HG03571 (cell line): ENCODE data around the gene TECPR2.

Source experiments
- ATAC-seq: cut with Tn5 transposase; IDR thresholded peaks from one replicate; pipeline ENCODE4 v1.9.1; 2021; ENCODE audit not compliant: unreplicated experiment

Gene TECPR2

DNA sequence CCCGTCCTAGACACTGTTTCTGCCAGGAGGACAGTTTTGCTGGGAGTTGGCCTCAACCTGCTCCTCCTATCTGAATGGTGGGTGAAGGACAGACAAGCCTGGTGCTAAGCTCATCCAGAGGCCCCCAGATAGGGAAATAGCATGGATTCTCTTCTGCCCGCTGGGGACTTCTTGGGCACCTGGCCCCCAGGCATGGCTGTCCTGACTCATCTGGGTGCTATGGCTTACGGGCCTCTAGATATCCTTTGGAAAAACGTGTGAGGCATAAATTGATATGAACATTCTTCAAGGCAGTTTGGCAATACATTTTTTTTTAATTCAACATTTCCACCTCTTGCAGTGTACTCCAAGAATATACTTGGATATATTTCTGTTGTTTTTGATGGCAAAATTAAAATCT, 8.6 kb downstream of the TECPR2 start:
- no peak for ATAC-seq

- no peak for ATAC-seq
Observed at GRCh38 chr14:102373110-102373509, 10.4 kb downstream of the TECPR2 start.

DNA sequence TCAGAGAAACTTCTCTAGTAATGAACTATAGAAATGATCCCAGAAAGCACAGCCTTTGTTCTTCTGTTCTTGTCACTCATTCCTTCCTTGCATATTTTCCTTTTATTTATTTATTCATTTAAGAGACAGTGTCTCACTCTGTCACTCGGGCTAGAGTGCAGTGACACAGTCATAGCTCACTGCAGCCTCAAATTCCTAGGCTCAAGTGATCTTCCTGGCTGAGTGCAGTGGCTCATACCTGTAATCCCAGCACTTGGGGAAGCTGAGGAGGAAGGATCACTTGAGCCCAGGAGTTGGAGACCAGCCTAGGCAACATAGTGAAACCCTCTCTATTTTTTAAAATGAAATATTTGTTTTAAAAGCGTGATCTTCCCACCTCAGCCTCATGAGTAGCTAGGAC, 11.5 kb downstream of the TECPR2 start:
- no peak for ATAC-seq

GRCh38 chr14:102375119-102375518, 12.4 kb downstream of the TECPR2 start:
- no peak for ATAC-seq

DNA sequence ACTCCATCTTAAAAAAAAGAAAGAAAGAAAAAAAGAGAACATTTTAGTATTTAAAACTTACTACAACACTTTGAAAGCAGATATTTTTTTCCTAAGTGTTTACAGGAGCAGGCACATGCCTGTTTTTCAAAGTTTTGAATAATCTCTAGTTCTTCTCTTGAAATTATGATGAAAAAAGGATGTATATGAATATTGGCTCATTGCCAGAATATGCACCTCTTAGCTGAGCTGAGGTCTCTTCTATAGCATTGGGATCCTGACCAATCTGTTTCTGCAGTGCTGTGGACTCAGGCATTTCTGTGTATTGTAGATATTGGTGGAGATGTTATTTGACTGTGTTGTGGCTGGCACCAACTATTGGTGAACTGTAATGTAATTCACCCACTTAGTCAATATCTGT, 15.0 kb downstream of the TECPR2 start:
- ATAC-seq = no peak

GRCh38 chr14:102378830-102379229, 16.1 kb downstream of the TECPR2 start:
- ATAC-seq = no peak

- ATAC-seq = no peak
Observed at GRCh38 chr14:102387086-102387485, 24.3 kb downstream of the TECPR2 start.

DNA sequence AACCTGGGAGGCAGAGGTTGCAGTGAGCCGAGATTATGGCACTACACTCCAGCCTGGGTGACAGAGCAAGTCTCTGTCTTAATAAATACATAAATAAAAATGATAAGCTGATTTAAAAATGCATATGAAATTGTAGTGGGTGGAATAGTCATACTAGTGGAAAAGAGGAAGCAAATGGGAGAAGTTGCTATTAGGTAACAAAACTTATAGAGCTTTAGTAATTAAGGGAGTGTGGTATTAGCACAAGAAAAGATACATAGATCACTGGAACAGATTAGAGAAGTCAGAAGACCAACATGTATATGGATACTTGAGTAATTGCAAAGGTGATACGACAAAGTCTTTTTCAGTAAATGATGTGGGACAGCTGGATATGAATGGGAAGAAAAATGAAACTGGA, 26.5 kb downstream of the TECPR2 start:
- no peak for ATAC-seq

GRCh38 chr14:102390064-102390855, 27.5 kb downstream of the TECPR2 start:
- no peak for ATAC-seq

DNA sequence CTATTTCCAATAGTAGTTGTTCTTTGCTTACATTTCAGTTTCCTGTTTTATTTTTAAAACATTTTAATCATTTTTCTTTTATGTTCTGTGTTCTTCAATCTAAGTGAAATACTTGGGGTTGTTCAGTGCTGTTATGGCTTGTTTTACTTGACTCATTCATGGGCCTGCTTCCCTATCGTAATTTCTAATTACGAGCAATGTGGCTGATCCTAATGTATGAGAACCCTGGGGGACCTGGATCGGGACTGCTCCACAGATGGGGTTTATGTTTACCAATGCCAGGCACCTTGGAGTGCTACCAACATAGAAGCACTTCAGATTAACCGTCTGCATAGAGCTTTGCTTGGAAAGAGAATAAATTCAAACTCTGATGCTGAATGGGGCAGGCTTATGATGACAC, 29.8 kb downstream of the TECPR2 start:
- no peak for ATAC-seq

GRCh38 chr14:102394717-102395375, 32.1 kb downstream of the TECPR2 start:
- ATAC-seq = no peak

- no peak for ATAC-seq
Observed at GRCh38 chr14:102396521-102396920, 33.8 kb downstream of the TECPR2 start.

DNA sequence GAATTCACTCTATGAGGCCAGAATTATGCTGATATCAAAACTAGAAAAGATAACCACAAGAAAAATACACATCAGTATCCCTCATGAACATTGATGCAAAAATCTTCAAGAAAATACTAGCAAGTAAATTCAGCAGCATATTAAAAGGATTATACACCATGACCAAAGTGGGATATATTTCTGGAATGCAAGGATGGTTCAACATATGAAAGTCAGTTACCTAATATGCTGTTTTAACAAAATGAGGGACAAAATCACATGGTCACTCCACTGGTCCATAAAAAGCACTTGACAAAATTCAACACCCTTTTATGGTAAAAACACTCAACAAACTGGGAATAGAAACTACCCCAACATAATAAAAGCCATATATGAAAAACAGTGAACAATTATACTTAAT, 40.3 kb downstream of the TECPR2 start:
- no peak for ATAC-seq

DNA sequence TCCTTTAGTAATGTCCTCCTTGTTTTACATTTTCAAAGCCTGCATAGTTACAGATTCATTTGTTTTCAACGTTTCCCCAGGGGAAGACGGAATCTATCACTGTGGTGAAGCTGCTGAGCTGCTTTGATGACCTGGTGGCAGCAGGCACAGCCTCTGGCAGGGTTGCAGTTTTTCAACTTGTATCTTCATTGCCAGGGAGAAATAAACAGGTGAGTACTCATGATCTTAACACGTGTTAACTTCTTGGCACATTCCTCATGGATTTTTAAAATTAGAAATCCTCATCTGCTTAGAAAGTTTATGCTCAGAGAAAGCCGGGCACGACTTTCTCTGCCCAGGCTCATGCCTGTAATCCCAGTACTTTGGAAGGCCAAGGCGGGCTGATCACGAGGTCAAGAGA, 44.5 kb downstream of the TECPR2 start:
- ATAC-seq = no peak

- ATAC-seq = no peak
Observed at GRCh38 chr14:102408724-102409123, 46.0 kb downstream of the TECPR2 start.

DNA sequence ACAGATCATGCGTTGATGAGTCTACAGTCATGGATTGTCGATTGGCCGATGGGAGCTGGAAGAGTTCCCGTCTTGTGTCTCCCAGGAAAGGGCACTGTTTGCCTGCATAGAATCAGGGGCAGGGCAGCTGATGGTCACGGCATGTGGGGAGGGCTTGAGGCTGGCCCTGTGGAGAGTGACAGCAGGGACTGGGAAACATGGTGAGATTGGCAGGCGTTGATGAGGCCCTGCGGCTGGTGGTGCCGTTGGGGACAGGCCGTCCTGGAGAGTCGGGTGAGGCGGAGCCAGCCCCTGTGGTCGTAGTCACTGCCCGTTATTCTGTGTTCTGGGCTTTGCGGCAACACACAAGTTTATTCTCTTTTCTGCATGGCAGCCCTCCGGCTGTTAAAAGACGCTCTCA, 52.9 kb downstream of the TECPR2 start:
- ATAC-seq = no peak

DNA sequence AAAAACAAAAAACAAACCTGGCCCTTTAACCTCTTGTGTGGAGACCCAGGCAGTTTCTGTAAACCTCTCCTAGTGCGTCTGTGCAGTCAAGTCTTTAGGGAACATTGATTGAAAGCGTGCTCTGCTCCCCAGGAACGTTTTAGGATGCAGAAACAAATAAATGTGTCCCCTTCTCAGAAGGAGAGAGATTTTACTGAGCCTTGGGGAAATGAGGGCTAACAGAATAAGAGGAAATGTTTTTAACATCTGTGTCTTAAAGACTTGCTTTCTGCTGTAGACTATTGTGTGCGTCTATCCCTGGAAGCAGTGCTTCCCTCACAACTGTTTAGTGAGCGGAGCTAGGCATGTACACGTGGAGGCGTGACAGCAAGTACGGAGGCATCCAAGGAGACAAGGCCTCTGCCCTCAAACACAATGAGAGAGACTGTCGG, 54.3 kb downstream of the TECPR2 start:
- ATAC-seq = no peak

- ATAC-seq = no peak
Observed at GRCh38 chr14:102417646-102418045, 54.9 kb downstream of the TECPR2 start.

GRCh38 chr14:102418169-102418852, 55.6 kb downstream of the TECPR2 start:
- ATAC-seq = no peak

DNA sequence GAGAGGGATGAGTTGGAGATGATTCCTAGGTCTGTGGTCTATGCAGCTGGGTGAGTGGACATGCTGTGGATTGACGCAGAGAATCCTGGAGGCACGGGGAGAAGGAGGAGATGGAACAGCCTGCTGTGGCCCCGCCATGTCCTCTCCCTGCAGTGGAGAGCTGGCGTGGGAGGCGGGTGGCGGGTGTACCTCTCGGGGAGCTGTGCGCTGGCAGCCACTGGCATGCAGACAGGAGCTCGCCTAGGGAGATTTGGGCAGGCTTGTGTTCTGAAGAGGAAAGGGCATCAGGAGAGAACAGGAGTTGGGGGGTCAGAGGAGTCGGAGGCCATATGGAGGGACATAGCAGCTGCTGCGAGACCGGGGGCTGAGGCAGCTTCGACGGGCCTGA, 56.1 kb downstream of the TECPR2 start:
- no peak for ATAC-seq

- no peak for ATAC-seq
Observed at GRCh38 chr14:102419276-102419675, 56.5 kb downstream of the TECPR2 start.

DNA sequence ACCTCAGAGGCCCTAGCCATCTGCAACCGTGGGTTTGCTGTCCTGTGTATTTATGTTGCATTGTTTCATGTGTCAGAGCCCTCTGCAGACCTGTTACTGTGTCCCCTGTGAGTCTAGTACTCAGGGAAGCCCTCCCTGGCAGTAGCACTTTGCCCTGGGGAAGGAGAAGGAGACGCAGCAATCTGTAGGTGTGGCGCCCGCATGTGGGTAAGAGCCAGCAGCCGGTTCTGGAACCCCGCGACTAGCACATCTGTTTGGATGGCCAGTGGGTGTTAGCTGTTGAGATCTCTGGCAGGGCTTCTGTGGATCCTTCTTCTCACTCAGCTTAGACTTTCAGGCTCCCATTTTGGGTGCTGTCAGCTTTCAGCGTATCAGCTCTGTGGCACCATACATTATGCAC, 57.0 kb downstream of the TECPR2 start:
- no peak for ATAC-seq
